GM18907 (cell line): ENCODE measurements around the gene PLPP4.

Experiments
- ATAC-seq: cut with Tn5 transposase; IDR thresholded peaks from one replicate; pipeline ENCODE4 v1.9.1; 2021; ENCODE audit warnings: mild to moderate bottlenecking, moderate library complexity; ENCODE audit not compliant: unreplicated experiment

The PLPP4 gene

GRCh38 chr10:120515741-120516140 is 58.7 kb downstream of the PLPP4 start:
- no peak for ATAC-seq

GRCh38 chr10:120516426-120516825 is 59.4 kb downstream of the PLPP4 start:
- ATAC-seq = no peak

- ATAC-seq = no peak
Measured at GRCh38 chr10:120517196-120517595, 60.2 kb downstream of the PLPP4 start.

GRCh38 chr10:120517881-120518484 is 61.0 kb downstream of the PLPP4 start:
- ATAC-seq = no peak

GRCh38 chr10:120521880-120522279 is 64.9 kb downstream of the PLPP4 start:
- ATAC-seq = no peak

GRCh38 chr10:120527691-120528090 is 70.7 kb downstream of the PLPP4 start:
- no peak for ATAC-seq

GRCh38 chr10:120530699-120531098 is 73.7 kb downstream of the PLPP4 start:
- no peak for ATAC-seq

GRCh38 chr10:120538091-120538490 is 81.1 kb downstream of the PLPP4 start:
- ATAC-seq = no peak

- ATAC-seq = no peak
Measured at GRCh38 chr10:120539076-120539475, 82.0 kb downstream of the PLPP4 start.

- ATAC-seq = no peak
Measured at GRCh38 chr10:120540486-120540885, 83.5 kb downstream of the PLPP4 start.

- no peak for ATAC-seq
Measured at GRCh38 chr10:120541984-120542383, 85.0 kb downstream of the PLPP4 start.

GRCh38 chr10:120542591-120542990 is 85.6 kb downstream of the PLPP4 start:
- ATAC-seq = no peak

GRCh38 chr10:120543291-120543690 is 86.3 kb downstream of the PLPP4 start:
- ATAC-seq = no peak

- ATAC-seq = no peak
Measured at GRCh38 chr10:120548210-120548609, 91.2 kb downstream of the PLPP4 start.

- no peak for ATAC-seq
Measured at GRCh38 chr10:120552262-120552661, 95.2 kb downstream of the PLPP4 start.

- no peak for ATAC-seq
Measured at GRCh38 chr10:120553911-120554310, 96.9 kb downstream of the PLPP4 start.

- no peak for ATAC-seq
Measured at GRCh38 chr10:120555436-120555835, 98.4 kb downstream of the PLPP4 start.

- ATAC-seq = no peak
Measured at GRCh38 chr10:120555842-120556532, 99.0 kb downstream of the PLPP4 start.

- no peak for ATAC-seq
Measured at GRCh38 chr10:120557311-120557710, 100.3 kb downstream of the PLPP4 start.

GRCh38 chr10:120559800-120560199 is 102.8 kb downstream of the PLPP4 start:
- ATAC-seq = no peak

GRCh38 chr10:120562956-120563355 is 105.9 kb downstream of the PLPP4 start:
- ATAC-seq = no peak

- no peak for ATAC-seq
Measured at GRCh38 chr10:120570418-120570817, 113.4 kb downstream of the PLPP4 start.

- ATAC-seq = no peak
Measured at GRCh38 chr10:120571266-120571665, 114.2 kb downstream of the PLPP4 start.
